ENCODE results near the gene MSANTD2.

Gene MSANTD2

DNA sequence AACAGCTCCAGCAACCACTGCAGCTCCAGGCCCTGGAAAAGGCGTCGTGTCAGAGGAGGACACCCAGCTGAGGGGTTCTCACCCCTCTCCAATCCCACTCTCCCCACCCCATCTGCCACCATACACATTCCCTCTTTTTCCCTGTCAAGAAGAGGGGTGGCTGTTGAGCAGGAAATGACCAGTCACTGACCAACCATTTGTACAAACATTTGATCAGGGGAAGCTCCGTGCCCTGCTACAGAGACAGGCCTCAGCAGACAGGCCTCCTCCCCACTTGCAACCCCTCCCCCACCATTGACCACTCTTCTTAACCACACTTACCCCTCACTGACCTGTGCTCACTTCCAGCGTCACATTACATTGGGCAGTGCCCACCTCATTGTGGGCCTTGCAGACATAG, 45.9 kb downstream of the MSANTD2 start:
- DNase-seq (ENCODE audit: low read depth in 2 of 2), result no peak

DNA sequence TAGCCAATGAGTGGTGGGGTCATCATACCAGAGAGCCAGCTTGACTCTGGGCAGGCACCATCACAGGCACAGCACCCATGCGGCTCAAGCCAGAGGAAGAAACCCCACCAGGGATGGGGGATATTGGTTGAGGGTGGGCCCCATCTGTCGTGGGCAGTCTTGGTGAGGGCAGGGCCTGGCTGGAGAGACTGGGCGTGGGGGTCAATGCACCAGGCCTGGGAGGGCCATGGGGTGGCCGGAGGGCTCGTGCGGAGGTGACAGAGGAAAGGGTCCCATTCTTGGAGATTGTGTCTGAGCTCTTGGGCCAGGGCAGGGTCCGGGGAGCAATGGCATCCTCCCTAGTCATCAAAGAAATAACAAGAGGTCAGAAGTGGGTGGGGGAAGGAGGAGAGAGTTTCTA, 46.6 kb downstream of the MSANTD2 start:
- no peak for DNase-seq (ENCODE audit: low read depth in 2 of 2)

DNA sequence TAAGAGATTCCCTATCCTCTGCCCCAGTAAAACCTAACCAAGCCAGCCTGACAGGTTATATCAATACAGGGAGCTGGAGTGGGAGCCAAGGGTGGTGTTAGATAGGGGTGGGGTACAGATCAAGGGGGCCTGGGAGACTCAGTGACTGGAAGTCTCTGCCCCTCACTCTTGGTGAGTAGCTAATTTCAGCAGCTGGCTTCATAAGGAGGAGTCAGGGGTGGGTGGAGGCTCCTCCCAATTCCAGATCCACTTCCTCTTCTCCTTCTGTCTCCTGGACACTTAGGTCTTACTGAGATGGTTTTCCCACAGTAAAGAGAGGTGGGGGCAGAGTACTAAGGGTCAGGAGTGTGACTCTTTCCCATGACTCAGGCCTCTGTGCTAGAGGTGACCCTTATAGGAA, 47.0 kb downstream of the MSANTD2 start:
- DNase-seq (ENCODE audit: low read depth in 2 of 2), result no peak

DNA sequence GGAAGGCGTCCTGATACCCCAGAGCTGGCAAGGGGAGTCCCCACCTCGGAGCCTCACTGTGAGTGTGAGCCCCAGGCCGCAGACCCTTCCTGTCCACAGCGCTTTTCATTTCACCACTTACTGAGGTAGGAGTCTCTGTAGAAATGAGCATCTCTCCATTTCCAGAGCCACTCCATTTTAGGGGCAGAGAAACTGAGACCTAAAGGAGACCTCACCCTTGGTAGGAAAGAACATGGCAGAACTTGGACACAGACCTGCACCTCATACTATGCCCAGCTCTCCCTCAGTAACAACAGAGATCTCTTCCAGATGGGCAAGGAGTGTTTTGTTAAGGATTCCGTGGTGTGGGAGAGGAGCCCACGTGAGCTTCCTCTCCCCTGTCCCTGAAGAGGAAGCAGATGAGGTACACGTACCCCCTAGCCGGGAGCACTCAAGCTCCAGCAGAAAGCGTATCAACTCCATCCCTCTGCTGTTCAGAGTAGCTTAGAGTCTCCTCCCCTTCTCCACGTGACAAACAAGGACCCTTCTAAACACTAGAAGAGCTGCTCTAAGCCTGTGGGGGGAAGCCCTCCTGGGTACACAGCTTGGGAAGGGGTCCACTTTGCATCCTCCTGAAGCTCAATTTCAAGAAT, 47.6 kb downstream of the MSANTD2 start:
- DNase-seq (ENCODE audit: low read depth in 2 of 2), result no peak

DNA sequence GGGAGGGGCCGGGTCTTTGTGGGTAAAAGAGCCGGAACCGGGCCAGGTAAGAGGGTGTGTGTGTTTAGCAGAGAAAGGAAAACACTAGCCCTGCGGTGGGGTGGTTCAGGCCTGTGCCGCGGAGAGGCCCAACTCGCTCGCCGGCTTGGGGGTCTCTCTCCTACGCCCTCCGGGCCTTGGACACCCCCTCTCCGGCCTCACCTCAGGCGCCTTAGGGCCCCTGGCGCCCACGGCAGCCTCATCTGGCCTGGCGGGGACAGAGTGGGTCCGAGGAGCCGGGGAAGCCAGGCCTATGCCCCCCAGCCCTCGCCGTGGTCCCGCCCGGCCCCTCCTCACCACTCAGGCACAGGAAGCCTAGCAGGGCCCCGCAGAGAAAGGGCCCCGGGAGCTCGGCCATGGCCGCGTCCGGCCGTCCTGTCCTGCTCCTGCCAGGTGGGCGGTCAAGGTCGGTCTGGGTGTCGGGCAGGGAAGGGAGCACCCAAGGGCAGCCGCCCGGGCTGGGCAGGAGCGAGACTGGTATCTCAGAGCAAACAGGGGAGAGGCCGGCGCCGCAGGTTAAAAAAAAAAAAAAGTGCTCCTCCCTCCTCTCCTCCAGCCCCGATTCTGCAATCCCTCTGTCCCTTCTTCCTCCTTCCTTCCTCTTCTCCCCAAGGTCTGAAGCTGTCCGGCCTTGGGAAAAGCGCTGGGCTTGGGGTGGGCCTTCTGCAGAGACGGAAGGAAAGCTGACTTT, 48.3 kb downstream of the MSANTD2 start, which contains the start of gene VSIG2:
Gene VSIG2 (minus strand): TSS at position 515 of the 730 bp plus-strand sequence. CDS start 118 bp downstream, at position 397.
- no peak for DNase-seq (ENCODE audit: low read depth in 2 of 2)

DNA sequence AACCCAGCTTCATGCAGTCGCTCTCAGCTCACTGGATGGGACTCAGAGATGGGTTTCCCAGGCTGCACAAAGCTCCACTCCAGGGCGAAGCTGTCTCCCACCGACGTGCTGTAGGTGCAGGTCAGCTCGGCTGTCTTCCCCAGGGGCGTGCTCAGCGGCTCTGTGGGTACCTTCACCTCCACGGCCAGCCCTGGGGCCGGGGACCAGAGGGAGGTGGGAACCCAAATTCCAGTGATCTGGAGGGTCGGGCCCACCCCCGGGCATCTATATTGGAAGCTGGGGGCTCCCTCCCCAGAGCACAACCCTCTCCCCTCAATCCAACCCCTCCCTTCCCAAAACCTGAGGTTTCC, 48.8 kb downstream of the MSANTD2 start:
- DNase-seq (ENCODE audit: low read depth in 2 of 2), result no peak

DNA sequence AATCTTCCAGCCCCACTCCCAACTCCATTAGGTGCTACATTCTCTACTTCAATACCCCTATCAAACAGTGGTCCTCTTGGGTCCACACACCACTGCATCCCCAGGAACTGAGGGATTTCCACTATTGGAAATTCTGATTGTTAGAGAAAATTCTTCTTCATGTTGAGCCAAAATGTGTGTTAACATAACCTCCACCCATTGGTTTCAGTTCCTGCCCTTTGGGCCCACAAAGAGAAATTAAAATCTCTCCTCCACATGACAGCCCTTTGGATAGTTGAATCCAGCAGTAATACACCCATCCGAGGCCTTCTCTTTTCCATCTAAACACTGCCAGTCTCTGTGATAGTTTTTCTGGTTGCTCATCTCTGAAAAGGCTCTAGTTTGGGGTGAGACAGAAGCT, 50.3 kb downstream of the MSANTD2 start:
- no peak for DNase-seq (ENCODE audit: low read depth in 2 of 2)

DNA sequence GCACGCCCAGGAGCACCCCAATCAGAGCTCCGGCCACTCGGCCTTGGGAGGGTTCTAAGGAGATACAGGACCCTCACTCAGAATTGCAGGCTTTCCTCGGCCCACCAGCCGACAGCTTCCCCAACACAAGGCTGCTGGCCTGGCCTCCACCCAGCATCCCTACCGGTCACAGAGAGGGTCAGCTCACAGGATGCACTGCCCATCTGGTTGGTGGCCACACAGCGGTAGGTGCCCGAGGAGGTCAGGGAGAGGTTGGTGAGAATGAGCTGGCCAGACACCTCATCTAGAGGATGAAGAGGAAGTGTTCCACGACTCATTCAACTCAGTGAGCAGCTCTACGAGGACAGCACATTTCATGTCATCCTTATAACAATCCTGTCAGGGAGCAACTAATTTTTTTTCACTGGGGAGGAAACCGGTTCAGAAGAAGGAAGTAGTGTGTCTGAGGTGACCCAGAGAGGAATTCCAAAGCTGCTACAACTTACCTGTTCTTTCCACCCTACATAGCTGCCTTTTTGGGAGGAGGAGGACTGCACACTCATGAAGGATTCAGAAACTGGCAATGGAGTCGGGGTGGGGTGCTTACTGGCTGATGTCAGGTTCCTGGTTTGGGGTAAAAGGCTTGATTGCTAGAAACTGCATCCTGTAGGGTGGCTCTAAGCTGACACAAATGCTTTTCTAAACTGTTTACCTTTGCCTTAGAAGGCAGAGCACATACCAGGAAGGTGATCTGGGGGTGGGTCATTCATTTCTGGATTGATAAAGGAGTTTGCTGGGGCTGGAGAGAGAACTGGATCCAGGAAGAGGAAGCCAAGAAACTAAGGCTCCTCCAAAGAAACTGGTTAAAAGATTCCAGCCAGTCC, 51.5 kb downstream of the MSANTD2 start:
- DNase-seq (ENCODE audit: low read depth in 2 of 2), result no peak

DNA sequence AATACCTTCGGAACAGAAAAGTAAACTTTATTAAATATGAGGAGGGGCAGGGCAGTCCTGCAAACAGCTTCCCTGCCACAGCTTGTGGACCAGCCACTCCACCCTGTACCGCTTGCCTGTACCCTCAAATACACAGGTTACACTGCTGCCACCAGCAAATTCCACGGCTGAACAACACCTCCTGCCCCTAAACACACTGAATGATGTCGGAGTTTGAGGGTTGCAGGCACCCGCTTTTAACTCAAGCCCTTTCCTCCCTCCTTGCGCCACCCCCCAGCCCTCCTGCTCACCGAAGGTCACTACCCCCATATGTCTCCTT, 52.1 kb downstream of the MSANTD2 start:
- DNase-seq (ENCODE audit: low read depth in 2 of 2), result no peak

DNA sequence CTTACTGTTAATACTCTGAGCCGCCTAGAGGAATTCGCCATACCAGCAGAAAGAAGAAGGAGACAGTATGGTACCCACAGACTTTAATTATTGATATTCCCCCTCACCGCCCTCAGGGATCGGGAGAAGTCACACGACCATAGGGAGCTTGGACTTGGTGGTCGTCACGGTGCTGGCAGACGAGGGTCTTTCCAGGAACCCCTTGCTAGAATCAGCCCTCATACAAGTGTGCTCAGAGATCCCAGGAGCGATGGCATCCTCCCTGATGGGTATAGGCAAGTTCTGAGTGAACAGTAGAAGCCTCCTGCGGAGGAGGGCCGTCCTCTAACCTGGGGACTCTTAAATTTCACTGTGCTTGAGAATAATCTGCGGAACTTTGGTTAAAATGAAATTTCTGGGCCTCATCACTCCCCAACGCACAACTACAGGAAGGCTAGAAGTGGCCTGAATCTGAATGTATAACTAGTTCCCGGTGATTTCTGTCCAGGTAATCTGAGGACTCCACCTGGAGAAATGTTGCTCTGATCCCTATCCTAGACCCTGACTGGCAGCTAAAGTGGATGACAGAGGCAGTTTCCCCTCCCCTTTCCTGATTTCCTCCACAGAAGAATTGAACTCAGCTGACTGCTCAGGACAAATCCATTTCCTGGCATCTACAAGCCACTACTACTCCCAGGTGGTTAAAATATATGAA, 52.7 kb downstream of the MSANTD2 start:
- no peak for DNase-seq (ENCODE audit: low read depth in 2 of 2)

DNA sequence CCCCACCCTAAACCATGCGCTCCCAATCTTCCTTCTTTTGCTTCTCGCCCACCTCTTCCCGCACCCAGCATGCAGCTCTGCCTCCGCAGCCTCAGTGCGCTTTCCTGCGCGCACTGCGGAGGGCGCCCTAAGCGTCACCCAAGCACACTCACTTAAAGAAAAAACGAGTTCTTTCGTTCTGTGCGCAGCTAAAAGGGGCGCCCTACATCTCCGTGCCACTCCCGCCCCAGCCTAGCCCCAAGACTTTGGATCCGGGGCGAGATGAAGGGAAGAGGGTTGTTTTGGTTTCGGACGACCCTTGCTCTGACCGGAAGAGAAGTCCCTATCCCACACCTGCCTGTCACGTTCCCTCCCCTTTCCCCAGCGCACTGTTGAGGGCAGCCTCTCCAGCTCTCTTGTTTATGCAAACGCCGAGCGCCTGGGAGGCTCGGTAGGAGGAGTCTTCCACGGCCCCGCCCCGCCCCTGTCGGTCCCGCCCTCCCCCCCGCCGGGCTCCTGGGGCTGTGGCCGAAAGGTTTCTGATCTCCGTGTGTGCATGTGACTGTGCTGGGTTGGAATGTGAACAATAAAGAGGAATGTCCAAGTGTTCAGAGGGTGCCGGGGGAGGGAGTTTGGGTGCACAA, 53.5 kb downstream of the MSANTD2 start:
- DNase-seq (ENCODE audit: low read depth in 2 of 2), result no peak

DNA sequence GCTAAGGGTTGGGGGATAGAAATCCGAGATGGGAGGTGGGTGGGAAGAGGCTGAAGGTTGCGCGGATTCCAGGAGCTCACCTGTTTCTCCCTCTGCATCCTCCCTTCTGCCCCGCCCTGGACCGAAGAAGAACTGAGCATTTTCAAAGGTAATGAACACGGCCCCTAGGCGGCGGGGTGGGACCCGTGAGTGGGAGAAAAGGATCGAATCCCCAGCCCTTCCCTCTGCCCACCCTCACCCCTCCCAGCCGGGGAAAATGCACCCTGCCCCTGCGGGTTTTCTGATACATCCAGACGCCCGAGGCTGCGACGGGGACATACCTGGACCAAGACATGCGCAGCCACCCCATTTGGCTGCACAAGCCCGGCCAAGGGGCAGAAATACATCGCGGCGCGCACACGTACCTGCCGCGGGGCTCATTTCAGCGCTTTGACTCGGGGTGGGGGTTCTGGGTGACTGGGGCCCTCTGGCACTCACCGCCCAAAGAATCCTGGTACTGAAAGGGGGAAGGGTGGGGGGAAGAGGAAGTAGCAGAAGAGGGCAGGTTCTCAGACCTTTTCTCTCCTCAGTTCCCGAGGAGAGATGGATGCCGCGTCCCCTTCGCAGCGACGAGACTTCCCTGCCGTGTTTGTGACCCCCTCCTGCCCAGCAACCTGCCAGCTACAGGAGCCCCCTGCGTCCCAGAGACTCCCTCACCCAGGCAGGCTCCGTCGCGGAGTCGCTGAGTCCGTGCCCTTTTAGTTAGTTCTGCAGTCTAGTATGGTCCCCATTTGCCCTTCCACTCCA, 54.2 kb downstream of the MSANTD2 start:
- DNase-seq (ENCODE audit: low read depth in 2 of 2), result no peak

DNA sequence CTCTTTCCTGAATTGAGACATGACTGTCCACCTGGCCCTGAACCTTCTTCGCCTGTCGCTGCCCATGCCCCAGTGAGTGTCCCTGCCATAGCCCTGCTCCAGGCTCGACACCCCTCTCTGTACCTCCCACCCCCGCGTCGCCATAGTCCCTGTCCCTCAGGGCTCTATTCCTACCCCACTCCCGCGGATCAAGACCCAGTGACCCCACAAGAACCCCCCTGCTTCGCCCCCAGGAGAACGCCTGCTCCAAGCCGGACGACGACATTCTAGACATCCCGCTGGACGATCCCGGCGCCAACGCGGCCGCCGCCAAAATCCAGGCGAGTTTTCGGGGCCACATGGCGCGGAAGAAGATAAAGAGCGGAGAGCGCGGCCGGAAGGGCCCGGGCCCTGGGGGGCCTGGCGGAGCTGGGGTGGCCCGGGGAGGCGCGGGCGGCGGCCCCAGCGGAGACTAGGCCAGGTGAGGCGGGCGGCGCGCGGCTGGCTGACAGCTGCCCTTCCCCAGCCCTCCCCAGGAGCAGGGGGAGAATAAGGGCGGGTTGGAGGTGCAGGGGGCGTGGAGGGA, 54.9 kb downstream of the MSANTD2 start:
- no peak for DNase-seq (ENCODE audit: low read depth in 2 of 2)

DNA sequence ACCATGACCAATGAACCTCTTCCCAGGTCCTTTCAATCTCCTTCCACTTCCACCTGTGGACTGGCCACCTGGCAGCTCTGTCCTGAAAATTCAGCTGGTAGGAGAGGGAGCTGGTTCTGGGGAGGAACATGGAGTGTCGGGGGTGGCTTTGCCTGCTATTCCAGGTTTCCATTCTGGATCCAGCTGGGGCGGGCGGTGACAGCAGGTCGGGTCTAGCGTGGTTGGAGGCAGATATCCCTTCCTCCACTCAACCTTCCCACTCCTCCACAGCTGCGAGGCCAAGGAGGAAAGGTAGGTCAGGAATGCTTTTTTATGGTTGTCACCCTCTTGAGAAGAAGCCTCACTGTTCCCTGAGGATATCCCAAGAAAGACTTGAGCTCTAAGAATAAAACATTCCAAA, 57.2 kb downstream of the MSANTD2 start:
- DNase-seq (ENCODE audit: low read depth in 2 of 2), result no peak

DNA sequence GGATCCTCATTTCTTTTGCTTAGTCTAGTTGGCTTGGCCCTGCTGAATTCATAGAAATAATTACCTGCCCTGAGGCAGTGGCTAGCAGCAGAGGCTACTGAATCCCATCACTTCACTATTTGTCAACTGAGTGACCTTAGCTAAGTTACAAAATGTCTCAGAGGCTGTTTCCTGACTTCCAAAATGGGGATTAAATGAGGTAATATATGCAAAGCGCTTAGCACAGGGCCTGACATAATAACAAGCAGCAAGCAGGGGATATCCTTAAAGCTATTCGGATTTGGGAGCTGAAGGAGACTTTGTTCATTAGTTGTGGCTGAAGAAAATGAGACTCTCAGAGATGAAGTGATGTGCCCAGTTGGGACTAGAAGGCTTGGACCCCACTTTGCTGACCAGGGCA, 57.7 kb downstream of the MSANTD2 start:
- DNase-seq (ENCODE audit: low read depth in 2 of 2), result no peak

DNA sequence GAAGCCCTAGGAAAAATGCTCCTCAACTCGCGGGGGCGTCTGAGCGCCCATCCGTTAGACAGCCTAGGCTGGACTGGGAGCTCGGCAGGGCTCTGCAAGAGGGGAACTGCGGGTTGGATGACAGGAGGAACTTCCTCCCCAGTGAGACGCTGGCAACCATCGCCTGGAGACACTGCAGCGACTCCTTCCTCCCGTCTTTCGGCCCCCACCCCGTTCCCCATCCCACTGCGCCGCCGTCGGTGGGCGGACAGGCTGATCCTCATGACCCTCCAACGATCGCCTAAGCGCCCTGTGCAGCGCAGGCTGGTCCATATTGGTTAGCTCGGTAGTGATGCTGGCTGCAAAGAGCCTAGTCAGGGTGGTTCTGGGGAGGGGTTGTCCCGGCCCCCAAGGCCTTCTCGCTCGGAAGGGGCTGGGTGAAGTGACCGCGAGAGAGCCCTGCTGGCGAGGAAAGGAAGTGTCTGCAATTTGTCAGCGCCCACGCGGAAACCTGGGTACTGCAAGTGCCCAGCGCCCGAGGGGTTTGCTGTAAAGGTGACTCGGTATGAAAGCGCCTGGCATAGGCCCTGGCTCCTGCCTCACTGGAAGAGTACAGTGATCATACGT, 59.8 kb downstream of the MSANTD2 start:
- no peak for DNase-seq (ENCODE audit: low read depth in 2 of 2)

DNA sequence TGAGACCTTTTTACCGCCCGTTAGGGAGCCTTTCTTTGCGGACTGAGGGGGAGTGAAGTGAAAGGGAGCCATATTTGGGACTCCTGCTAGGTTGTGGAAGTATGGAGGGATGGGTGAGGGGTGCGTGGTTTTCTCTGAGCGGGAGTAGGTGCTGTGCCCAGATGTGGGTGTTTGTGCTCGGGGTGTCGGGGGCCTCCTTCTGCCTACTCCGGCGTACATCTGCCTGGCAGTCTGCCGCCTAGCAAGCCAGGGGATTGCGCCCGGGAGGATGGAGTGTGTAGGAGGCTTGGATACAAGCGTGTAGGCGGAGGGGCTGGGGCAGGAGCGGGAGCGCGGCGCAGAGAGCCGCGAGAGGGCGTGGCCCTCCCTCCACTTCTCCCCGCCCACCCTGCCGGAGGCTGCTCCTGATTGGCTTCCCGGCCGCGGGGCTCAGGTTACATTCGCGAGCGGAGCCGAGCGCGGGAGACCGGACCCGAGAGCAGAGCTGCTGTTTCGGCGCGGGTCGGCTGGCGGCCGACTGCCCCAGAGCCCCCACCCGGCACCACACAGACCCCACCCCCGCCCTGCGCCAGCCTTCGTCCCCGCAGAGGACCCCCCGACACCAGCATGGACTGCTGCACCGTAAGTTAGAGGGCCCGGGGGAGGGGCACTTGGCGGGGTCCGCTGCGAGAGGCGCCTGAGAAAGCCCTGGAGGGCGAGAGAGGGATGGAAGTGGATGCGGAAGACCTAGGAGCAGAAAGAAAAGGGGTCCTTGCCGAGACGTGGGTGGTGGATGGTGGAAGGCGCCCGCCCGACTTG, 60.5 kb downstream of the MSANTD2 start, which contains the start of gene NRGN:
Gene NRGN (plus strand): TSS at position 464 of the 798 bp plus-strand sequence. CDS start 143 bp downstream, at position 607.
- peak; percentile 56 to 61 for DNase-seq (ENCODE audit: low read depth in 2 of 2)

DNA sequence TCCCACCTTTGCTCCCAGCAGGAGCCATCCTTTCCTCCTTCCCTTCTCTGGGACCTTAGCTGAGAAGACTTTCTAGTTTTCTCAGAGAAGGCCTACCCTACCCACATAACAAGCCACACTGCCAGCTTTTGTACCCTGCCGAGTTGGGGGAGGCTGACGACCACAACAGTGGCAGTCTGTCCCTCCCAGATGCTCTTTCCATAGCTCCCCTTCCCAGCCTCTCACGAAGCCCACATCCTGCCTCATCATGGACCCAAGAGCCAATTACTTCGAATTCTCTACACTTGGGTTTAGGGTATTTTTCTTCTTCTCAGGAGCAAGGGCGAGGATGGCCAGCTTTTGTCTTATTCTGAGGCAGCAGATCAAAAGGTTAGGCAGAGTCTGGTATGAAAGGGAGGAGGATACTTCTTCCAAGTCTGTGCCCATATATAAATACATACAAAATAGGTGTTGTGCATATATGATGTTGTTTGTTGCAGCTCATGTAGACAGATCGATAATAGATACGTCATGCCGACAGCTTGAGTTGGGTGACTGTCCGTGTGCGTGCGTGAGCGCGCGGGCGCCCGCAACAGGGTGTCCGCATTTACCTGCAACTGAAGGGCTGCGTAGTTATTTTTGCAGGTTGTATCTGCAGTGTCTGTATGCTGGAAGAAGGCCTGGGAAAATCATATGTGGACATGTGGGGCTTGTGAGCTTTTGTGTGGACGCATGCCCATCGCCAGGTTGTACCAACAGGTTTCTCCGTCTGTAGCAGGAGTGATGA, 61.3 kb downstream of the MSANTD2 start:
- DNase-seq (ENCODE audit: low read depth in 2 of 2), result no peak
